B cell (primary cell): ENCODE measurements around the gene USP34.

ENCODE experiments used
- EZH2 ChIP-seq: IDR thresholded peaks from 2 replicates; pipeline ENCODE4 v1.6.1; 2012; ENCODE audit warnings: borderline replicate concordance, low read depth, mild to moderate bottlenecking, moderate library complexity, low read length; ENCODE audit not compliant: insufficient read depth, poor library complexity, severe bottlenecking
- TF ChIP-seq, protein P1 (sequence below): fragments of 200-600 bp; IDR thresholded peaks from one replicate; pipeline ENCODE4 v1.8.0; 2022; ENCODE audit warnings: antibody characterized with exemption, mild to moderate bottlenecking

DNA sequence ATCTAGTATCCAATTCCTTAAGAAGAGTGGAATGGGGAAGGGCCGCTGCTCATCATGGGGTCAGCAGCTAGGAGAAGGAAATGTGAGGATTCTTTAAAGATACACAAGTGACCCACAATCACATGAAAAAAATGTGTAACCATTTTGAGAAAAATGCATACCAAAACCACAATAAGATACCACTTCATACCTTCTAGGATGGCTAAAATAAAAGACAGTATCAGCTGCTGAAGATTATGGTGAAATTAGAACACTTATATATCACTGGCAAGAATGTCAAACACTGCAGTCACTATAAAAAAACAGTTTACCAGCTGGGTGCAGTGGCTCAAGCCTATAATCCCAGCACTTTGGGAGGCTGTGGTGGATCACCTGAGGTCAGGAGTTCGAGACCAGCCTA is 241.0 kb downstream of the USP34 start:
- TF ChIP-seq EZH2, result no peak
- TF ChIP-seq, protein P1, sequence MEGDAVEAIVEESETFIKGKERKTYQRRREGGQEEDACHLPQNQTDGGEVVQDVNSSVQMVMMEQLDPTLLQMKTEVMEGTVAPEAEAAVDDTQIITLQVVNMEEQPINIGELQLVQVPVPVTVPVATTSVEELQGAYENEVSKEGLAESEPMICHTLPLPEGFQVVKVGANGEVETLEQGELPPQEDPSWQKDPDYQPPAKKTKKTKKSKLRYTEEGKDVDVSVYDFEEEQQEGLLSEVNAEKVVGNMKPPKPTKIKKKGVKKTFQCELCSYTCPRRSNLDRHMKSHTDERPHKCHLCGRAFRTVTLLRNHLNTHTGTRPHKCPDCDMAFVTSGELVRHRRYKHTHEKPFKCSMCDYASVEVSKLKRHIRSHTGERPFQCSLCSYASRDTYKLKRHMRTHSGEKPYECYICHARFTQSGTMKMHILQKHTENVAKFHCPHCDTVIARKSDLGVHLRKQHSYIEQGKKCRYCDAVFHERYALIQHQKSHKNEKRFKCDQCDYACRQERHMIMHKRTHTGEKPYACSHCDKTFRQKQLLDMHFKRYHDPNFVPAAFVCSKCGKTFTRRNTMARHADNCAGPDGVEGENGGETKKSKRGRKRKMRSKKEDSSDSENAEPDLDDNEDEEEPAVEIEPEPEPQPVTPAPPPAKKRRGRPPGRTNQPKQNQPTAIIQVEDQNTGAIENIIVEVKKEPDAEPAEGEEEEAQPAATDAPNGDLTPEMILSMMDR, result no peak
